HS-27A (cell line): Measurements from ENCODE around the gene CD27.
"Not testable (repeated sequence)": the region's sequence is repeated elsewhere in the genome, so short reads cannot be mapped to it uniquely, and the experiment has no call there.

Experiments
- DNase-seq: peaks from one replicate; pipeline ENCODE4 v3.0.0-alpha.2; 2012; ENCODE audit warnings: low read depth, missing footprints

CD27 gene

DNA sequence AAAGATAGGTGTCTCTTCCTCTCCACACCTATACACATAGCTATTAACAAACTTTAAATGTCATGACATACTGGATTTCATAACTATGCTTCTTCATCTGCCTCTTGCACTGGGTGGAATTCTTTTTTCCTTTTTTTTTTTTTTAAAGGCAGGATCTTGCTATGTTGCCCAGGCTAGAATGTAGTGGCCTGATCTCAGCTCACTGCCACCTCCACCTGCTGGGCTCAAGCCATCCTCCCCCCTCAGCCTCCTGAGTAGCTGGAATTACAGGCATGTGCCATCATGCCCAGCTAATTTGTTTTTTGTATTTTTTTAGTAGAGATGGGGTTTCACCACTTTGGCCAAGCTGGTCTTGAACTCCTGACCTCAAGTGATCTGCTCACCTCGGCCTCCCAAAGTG lies 43.5 kb downstream of the CD27 start:
- no peak for DNase-seq

DNA sequence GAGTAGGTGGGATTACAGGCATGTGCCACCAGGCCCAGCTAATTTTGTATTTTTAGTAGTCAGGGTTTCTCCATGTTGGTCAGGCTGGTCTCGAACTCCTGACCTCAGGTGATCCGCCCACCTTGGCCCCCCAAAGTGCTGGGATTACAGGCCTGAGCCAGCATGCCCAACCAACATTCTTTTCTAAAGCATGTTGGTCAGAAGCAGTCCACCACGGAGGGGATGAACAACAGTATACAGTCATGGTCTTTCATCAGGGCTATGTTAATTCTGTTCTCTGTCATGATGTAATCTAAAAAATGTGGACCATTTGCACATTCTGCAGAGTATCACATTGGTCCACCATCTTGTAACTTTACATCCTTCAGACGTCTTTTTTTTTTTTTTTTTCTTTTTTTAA lies 44.7 kb downstream of the CD27 start:
- DNase-seq, result no peak

DNA sequence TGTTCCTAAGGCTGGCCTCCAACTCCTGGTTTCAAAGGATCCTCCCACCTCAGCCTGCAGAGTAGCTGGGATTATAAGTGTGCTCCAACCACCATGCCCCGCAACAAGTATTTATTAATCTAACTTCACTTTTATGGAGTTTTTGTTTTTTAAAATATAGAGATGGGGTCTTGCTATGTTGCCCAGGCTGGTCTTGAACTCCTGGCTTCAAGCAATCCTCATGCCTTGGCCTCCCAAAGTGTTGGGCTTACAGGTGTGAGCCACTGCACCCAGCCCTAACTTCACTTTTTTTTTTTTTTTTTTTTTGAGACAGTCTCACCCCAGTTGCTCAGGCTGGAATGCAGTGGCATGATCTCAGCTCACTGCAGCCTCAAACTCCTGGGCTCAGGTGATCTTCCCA lies 45.9 kb downstream of the CD27 start:
- not testable (repeated sequence) for DNase-seq

DNA sequence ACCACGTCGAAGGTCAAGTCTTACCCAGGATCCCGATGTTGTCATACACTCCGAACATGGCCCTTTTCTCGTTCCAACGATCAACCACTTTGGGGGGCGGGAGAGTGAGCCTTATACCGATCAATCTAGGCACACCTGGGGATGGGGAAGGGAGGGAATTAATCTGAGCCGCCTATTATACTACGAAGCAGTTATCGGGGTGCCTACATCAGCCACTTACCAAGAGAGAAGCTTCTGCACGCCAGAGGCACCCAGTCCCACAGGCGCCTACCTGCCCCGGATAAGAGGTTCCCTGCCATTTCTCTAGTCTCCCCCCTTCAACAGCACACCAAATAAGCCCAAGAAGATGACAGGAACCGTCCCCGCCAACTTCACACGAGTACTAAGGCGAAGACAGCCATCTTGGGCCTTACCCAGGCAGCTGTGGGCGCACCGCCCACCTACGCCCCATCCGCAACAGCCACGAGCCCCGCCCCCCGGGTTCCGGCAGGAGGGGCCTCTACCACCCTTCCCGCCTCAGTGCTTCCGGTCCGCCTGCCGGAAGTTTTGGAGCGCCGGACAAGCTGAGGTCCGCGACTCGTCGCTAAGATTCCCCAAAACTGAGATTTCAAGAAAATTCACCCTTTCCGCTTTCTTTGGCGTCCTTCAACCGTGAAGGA lies 48.2 kb downstream of the CD27 start, which contains the start of gene MRPL51:
MRPL51 (minus strand) TSS at position 425 of the 659 bp plus-strand sequence; CDS start at position 299, 126 bp downstream.
- peak; percentile 87 for DNase-seq

DNA sequence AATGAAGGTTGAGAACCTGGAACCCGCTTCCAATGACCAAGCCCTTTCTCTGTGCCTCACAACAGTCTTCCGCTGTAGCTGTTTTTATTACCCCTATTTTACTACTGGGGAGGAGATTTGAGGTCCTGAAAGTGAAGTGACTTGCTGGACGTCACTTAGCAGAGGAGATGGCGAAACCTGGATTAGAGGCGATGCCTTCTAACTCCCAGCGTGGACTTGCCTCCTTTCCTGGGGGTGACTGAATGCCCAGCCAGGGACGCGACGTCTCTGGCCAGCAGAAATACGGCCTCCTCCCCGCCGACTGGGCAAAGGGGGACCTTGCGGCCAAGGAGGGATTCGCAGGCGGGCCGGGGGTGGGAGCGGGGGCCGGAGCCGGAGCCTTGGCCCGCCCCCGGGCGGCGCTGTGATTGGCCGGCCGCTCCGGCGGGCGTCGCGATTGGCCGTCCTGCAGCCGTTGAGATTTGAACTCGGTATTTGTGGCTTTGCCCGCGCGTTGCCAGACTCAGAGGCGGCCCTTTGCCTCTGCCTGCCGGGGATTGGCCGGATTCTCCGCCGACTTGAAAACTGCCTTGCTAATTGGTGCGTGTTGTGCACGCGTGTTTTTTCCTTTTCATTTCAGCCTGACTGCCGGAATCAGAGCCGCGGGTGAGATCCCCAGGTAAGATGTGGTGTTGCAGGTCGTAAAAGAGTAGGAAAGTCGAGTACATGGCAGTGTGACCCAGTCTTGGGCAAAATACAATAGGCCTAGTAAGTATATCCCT lies 48.9 kb downstream of the CD27 start, which contains the start of gene NCAPD2:
NCAPD2 (plus strand) TSS at position 606 of the 761 bp plus-strand sequence. CDS start 997 bp downstream, outside the sequence.
- DNase-seq, result peak; percentile 96

DNA sequence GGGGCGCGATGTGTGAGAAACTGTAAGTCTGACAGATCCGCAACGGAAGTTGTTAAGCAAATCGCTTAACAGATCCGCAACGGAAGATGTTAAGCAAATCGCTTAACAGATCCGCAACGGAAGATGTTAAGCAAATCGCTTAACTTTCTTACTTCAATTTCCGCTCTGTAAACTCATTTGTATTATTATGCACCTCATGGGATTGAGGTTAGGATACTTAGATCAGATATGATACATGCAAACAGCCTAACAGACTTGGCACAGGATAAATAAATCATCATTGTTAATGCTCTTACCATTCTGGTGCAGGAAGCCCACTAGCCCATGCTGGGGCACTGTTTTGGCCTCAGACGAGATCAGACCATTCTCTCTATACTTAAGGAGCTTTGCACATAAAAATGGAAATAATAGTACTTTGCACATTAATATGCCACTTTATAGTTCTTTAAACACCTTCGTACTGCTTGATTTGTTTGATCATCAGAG lies 49.5 kb downstream of the CD27 start:
- no peak for DNase-seq

DNA sequence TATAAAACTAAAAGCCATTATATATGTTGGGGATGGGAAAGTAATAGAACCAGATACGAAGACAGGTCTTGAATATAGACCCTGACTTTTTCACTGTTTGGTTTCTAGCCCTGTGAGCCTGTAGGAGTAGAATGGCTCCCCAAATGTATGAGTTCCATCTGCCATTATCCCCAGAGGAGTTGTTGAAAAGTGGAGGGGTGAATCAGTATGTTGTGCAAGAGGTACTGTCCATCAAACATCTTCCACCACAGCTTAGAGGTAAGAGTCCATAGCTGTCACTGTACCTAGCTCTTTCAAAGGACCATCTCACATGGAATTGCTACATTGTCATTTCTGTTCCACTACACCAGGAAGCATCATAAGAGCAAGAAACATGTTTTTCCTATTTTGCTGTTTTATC lies 50.2 kb downstream of the CD27 start:
- DNase-seq, result no peak

DNA sequence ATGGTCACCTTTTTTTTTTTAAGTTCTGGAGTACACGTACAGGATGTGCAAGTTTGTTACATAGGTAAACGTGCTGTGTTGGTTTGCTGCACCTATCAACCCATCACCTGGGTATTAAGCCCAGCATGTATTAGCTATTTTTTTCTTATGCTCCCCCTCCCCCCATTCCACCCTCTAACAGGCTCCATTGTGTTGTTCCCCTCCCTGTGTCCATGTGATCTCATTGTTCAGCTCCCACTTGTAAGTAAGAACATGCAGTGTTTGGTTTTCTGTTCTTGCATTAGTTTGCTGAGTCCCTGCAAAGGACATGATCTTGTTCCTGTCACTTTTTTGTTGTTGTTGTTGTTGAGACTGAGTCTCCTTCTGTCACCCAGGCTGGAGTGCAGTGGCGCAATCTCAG lies 52.5 kb downstream of the CD27 start:
- DNase-seq, result not testable (repeated sequence)

DNA sequence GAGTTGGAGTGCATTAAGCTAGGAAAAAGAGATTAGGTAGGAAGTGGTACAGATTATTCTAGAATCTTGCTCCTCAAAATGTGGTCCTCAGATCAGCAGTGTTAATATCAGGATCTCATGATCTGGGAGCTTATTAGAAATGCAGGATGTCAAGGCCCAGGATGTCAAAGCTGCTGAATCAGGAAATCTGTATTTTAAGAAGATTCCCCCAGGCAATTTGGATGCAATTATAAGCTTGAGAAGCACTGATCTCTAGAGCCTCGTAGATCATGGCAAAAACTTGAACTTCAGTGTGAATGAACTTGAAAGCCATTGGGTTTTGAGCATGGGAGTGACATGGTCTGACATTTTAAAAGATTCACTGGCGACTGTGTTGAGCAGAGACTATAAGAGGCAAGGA lies 55.7 kb downstream of the CD27 start:
- DNase-seq, result no peak
